Measurements from ENCODE around the gene WDR20.
"Not testable (repeated sequence)": the region's sequence is repeated elsewhere in the genome, so short reads cannot be mapped to it uniquely, and the experiment has no call there.

The WDR20 gene

DNA sequence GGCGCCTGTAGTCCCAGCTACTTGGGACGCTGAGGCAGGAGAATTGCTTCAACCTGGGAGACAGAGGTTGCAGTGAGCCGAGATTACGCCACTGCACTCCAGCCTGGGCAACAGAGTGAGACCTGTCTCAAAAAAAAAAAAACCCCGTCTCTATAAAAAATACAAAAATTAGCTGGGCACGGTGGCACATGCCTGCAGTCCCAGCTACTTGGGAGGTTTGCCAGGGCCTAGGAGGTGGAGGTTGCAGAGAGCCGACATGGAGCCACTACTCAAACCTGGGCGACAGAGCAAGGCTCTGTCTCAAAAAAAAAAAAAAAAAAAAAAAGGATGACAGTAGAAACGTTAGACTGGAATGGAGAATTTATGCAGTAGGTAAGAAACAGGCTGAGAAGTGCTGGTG lies 5.7 kb upstream of the WDR20 start:
- DNase-seq, result not testable (repeated sequence)

DNA sequence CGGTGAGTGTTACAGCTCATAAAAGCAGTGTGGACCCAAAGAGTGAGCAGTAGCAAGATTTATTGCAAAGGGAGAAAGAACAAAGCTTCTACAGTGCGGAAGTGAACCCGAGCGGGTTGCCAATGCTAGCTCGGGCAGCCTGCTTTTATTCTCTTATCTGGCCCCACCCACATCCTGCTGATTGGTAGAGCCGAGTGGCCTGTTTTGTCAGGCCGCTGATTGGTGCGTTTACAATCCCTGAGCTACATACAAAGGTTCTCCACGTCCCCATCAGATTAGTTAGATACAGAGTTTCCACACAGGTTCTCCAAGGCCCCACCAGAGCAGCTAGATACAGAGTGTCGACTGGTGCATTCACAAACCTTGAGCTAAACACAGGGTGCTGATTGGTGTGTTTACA lies 5.0 kb upstream of the WDR20 start:
- DNase-seq, result not testable (repeated sequence)

DNA sequence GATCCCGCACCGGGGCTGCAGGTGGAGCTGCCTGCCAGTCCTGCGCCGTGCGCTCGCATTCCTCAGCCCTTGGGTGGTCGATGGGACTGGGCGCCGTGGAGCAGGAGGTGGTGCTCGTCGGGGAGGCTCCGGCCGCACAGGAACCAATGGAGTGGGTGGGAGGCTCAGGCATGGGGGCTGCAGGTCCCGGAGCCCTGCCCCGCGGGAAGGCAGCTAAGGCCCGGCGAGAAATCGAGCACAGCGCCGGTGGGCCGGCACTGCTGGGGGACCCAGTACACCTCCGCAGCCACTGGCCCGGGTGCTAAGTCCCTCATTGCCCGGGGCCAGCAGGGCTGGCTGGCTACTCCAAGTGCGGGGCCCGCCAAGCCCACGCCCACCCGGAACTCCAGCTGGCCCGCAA lies 4.2 kb upstream of the WDR20 start:
- not testable (repeated sequence) for DNase-seq

DNA sequence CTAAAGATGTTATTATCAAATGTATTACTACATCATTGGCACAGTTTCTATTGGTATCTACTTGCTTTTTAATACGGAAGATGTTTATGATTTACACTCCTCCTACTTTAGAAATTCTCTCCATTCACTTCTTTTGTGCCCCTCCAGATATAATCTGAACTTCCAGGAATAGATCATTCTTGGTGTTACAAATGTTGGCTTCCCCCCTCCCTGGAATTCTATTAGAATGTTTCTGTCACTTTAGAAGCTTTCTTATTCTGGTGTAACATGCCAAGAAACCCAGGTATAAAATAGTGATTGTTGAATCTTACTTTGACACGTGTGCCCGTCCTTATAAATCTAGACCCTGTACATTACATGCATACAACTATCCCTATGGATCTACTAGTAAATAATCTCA lies 1.2 kb upstream of the WDR20 start:
- DNase-seq, result no peak

DNA sequence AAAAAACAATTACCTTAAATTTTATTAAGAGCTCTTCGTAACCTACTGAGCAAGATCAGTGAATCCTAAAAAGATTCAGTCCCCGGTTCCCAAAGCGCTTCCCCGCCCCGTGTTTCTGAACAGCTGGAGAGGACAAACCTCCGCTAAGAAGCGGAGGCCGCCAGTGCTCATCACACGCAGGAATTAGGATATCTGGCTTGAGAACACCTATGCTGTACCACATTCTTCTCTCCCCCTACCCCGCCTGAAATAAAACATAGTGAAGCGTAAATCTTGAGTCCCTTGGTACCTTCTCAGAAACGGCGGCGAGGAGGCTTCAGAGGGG lies 774 bp upstream of the WDR20 start:
- no peak for DNase-seq

DNA sequence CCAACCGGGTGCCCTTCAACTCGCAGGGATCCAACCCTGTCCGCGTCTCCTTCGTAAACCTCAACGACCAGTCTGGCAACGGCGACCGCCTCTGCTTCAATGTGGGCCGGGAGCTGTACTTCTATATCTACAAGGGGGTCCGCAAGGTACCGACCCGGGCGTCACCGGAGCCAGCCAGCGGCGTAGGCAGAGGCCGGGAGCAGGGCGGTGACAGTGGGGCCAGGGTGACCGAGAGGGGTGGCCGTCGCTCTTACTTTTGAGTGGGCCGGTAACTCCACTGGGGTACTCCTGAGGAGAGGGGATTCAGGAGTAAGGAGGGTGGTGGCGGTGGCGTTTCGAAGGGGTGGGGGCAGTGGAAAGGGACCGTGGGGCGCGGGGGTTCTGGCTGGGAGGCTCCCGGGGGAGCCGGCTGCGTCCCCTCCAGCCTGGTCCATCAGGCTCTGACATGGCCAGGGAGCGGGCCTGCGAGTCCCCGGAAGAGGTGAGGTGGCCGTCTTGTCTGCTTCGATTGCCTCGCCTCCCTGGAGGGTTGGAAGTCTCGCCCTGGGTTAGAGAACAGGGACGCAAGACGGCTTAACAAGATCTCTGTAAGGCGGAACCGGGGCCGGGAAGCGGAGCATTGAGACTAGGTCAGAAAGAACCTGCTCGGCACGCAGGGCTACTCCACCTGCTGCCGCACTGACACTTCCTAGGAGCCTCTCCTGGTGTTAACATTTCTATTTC lies 491 bp downstream of the WDR20 start:
- DNase-seq, result peak; percentile 32

DNA sequence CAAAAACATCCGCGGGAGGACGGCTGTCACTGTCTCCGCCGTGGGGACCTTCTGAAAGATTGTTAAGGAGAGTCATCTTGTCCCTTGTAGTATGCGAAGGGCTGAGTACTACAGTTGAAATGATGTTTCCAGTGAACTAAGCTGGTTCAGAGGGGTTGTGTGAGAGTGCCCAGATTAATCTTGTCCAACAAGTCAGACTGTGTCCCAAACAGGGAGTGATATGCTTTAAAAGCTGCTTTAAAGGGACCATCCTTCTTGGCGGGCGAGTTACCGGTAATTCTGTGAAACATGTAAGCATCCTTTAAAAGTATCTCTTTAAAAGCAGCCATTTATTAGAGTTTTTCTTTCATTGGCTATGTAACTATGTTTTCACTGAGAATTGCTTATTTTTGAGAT lies 1.1 kb downstream of the WDR20 start:
- DNase-seq, result no peak

DNA sequence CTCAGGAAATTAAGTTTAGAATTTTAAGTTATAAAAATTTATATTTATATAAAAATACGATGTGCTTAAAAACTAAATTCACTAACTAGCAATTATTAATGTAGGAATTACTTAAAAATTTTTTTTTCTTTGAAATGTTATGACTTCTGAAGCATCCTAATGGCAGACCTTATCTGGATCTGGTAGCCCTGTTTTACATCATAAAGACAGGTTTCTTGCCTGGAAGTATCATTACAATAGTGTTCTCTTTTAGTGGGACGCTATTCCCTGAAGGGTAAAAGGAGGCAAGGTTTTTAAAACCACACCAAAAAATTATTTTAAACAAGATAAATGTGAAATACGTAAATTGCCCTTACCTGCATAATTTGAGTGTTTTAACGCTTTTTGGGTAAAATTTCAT lies 2.1 kb downstream of the WDR20 start:
- no peak for DNase-seq

DNA sequence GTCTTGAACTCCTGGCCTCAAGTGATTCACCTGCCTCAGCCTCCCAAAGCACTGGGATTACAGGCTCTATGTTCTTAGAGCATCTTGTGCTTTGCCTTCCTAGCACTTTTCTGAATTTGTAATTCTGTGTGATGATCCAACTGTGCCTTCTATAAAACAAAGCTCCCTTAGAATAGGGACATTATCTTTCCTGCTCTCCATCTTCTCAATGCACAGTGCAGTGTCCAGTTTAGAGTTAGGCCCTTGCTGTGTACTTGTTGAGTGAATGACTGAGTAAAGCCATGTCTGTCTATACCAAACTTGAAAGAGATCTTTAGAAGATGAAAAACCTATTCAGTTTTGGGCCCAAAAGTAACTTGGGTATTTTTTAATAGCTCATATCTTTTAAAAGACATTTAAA lies 5.2 kb downstream of the WDR20 start:
- no peak for DNase-seq

DNA sequence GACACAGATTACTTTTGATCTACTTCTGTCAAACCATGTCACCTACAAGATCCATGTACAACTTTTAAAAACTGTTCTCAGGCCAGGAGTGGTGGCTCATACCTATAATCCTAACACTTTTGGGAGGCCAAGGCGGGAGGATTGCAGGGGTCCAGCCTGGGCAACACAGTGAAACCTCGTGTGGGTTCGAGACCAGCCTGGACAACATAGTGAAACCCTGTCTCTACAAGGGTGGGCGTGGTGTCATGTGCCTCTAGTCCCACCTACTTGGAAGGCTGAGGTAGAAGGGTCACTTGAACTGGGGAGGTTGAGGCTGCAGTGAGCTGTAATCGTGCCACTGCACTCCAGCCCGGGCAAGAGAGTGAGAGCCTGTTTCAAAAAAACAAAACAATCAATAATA lies 5.7 kb downstream of the WDR20 start:
- no peak for DNase-seq

DNA sequence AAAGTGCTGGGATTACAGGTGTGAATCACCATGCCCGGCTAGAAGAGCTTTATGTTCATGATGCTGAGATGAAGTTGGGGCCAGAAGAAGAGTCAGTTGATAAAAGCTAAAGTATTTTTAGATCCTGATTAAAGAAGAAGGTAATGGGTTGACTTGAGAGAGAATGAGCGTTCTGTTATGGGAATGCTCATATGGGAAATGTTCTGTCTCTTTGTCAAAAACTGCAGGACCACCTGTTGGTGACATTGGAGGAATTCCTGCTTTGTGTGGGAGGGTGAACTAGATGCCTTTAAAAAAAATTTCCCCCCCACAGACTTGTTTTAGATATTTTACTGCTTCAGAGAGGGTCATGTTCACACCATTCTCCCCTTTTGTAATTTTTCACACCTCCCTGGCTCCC lies 6.7 kb downstream of the WDR20 start:
- no peak for DNase-seq

DNA sequence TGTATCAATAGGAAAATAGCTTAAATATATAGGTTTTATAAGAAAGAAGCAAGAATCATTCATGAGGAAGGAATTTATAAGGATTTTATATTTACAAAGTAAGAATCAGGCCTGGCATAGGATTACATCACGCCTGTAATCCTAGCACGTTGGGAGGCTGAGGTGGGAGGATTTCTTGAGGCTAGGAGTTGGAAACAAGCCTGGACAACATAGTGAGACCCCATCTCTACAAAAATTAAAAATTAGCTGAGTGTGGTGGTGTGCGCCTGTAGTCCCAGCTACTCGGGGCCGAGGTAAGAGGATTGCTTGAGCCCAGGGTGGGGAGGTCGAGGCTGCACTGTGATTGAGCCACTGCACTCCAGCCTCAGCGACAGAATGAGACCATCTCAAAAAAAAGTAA lies 10.4 kb downstream of the WDR20 start:
- DNase-seq, result no peak

DNA sequence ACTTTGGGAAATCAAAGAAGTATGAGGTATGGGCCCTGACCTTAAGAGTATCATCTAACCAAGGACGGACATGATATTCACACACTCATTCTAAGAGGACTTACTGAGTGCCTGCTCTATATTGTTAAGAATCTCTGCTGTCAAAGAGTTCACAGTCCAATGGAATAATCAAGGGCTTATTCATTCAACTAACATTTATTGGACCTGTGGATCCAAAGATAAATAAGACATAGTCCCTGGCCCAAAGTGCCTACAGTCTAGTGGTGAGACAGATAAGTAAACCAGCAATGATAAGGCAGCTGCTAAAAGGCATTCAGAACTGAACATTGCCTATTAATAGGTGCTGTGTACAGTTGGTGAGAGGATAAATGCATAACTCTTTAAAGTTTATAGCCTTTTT lies 11.0 kb downstream of the WDR20 start:
- no peak for DNase-seq

DNA sequence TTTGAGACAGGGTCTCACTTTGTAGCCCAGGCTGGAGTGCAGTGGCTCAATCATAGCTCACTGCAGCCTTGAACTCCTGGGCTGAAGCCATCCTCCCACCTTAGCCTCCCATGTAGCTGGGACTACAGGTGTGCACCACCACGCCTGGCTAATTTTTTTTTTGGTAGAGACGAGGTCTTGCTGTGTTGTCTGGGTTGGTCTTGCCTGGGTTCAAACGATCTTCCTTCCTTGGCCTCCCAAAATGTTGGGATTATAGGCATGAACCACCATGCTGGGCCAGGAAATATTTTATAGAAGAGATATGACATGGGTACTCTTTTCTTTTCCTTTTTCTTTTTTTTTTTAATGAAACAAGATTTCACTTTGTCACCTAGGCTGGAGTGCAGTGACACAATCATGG lies 11.7 kb downstream of the WDR20 start:
- not testable (repeated sequence) for DNase-seq

DNA sequence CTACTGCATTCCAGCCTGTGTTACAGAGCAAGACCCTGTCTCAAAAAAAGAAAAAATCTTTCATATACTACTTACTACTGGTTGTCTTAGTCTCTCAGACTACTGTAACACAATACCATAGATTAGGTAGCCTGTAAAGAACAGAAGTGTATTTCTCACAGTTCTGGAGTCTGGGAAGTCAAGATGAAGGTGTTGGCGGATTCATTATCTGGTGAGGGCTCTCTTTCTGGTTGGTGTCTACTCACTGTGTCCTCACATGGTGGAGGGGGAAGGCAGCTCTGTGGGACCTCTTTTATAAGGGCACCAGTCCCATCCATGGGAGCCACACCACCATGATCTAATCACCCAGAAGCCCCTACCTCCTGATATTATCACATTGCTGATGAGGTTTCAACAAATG lies 14.4 kb downstream of the WDR20 start:
- DNase-seq, result no peak

DNA sequence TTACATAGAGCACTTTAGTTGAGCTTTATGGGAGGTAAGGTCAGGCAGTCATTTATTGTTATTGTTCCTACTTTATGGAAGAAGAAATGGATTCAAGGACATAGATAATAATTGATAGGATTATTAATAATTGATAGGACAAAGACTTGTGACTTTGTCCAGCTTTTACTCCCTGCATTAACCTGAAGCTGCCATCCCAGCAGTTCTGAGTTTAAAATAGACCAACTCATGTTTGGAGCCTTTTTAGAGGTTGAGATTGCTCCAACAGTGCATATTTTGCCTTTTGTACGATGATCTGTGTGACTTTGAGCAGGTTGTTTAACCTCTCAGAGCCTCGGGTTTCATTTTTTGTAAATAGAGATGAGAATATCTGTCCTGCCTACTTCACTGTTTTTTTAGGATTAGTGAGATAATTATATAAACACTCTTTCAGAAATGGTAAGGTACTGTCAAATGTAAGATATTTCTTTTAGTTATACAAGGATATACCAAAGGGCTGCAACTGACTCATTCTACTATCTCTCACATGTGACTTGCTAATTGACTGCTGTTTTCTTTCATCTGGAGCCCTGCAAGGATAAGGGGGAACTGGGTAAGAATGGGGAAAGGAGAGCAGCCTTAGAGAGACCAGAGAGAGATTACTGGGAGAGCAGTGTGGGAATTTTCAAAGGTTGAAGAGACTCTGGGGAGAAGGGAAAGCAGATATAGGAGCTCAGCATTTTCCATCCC lies 15.3 kb downstream of the WDR20 start:
- no peak for DNase-seq

DNA sequence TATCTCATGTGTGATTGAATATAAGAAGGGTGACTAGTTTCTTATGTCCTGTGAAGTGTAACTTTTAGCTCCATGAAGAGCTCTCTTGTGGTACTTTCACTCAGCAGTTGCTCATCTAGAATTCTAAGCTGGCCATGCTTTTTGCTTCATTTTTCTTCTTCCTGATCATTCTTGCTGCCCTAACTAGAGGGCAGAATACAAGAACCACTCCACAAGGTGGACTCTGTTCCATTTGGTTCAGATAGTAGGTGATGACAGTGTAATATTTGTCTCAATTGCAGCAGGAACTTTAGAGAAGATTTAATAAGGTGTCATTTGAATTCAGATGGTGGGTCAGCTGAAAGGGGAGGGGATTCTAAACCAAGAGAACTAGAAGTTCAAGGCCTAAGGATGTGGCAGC lies 17.6 kb downstream of the WDR20 start:
- no peak for DNase-seq

DNA sequence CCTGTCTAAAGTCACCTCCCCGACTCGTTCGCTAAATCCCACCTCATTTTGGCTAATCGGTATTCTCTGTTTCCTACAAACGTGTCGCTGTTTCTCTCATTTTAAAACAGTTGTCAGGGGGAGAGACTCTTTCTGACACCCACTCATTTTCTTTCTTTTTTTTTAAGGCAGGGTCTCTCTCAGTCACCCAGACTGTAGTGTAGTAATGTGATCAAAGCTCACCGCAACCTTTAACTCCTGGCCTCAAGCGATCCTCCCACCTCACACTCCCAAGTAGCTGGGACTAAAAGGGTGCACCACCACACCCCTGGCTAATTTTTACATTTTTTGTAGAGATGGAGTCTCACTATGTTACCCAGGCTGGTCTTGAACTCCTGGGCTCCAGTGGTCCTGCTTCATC lies 19.1 kb downstream of the WDR20 start:
- DNase-seq, result no peak

DNA sequence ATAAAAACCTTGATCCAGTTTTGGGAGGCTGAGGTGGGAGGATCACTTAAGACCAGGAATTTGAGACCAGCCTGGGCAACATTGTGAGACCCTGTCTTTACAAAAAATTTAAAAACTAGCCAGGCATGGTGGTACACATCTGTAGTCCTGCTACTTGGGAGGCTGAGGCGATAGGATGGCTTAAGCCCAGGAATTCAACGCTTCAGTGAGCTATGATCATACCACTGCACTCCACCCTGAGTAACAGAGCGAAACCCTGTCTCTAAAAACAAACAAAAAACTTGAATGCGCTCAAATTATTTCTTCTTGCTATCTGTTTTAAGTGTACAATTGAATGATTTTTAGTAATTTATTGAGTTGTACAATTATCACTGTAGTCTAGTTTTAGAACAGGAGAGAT lies 20.1 kb downstream of the WDR20 start:
- DNase-seq, result no peak

DNA sequence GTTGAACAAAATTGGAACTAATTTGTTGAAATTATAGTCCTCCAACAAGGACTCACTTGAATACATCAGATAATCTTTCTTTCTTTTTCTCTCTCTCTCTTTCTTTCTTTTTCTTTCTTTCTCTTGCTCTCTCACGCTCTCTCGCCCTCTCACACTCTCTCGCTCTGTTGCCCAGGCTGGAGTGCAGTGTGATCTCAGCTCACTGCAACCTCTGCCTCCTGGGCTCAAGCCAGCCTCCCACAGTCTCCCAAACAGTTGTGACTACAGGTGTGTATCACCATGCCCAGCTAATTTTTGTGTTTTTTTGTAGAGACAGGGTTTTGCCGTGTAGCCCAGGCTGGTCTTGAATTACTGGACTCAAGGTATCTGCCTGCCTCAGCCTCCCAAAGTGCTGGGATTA lies 22.8 kb downstream of the WDR20 start:
- DNase-seq, result no peak

DNA sequence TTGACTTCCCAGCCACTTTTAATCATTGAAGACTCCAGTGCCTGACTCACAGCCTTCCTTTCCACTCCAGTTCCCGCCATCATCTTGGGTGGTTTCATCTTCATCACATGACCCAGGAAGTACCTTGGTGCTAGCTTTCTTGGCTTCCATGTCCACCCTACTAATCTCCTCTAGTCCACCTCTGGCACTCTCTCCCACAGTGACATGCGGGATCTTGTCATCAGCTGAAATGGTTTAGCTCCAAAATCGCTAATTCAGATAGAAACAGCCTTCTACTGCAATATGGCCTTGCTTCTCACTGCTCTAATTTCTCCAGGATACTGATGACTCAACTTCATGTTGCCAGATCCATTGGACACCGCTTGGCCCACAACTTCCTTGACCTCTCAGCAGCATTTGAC lies 24.5 kb downstream of the WDR20 start:
- no peak for DNase-seq

DNA sequence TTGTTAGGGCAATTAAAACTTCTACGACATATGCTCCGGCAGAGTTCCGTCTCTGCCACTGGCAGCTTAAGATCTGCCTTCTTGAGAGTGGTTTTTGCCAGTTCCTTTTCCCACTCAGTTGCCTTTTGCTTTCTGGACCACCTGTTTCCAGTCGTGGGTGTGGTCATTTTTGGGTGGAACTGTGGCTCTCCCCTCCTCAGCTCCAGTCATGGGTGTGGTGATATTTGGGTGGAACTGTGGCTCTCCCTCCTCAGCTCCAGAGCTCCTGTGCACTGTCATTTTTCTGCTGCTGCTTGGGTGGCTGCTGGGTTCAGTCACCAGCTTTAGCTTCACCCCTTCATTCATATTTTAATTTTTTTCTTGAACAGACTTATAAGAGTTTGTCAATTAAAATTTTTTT lies 25.3 kb downstream of the WDR20 start:
- DNase-seq, result no peak

DNA sequence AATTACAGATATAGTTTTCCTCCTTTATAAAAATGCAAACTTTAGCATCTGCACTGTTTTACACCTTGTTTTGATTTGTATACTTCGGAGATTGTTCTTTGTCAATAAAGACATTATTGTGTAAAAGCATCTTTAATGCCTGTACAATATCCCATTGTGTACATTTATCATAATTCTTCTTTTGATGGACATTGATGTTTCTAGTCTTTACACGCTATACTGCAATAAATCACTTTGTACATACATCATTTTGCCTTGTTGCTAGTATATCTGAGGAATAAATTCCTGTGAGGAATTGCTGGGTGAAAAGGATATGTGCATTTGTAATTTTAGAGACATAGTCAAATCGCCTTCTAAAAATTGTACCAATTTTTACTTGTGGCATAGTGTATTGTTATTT lies 30.4 kb downstream of the WDR20 start:
- DNase-seq, result no peak

DNA sequence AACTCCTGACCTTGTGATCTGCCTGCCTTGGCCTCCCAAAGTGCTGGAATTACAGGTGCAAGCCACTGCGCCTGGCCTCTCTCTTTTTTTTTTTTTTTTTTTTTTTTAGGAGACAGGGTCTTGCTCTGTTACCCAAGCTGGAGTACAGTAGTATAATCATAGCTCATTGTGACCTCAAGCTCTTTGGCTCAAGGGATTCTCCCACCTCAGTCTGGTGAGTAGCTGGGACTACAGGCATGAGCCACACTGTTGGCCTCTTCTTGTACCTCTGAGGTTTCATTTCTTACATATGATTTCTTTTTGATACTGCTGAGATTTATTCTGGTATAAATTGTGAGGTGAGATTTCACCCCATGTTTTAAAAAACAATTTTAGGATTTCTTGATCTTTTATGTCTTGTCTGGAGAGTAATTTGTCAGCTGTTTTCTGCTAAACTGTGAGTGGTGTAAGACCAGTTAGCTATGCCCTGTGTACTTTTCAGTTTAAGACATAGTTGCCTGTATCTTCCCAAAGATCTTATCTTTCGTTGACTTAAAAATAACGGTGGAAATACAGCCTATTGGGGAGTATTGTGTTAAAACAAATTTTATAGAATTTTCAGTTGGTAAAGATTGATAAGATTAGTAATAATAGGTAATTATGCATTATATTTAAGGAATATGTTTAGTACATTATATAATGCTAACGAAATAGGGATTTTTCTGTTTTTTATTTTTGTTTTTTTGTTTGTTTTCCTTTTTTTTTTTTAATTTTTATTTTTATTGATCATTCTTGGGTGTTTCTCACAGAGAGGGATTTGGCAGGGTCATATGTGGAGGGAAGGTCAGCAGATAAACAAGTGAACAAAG lies 31.7 kb downstream of the WDR20 start:
- no peak for DNase-seq
